ENCODE data around the gene TAF11L14. TPM values are rescaled to one million over a fixed set of nuclear protein-coding genes. Genes with fewer than 3 reads are reported as not detected.

The TAF11L14 gene
- total RNA-seq, 1 donor from 2014 or later = not detected

GRCh38 chr5:17679597-17680203, 45.4 kb downstream of the TAF11L14 start:
- no peak for DNase-seq

GRCh38 chr5:17680737-17681136, 46.5 kb downstream of the TAF11L14 start:
- no peak for DNase-seq

Small RNA genes within 50 kb of the gene (small RNA-seq; reads per million reads assigned to genes)
- gene AC233724.1 (ENCODE audit: low replicate concordance) (not detected), gene AC233724.12 (ENCODE audit: low replicate concordance) (not detected), gene AC233724.2 (ENCODE audit: low replicate concordance) (not detected), gene AC233724.3 (ENCODE audit: low replicate concordance) (not detected), gene AC233724.4 (ENCODE audit: low replicate concordance) (not detected), gene AC233724.6 (ENCODE audit: low replicate concordance) (not detected), gene AC233724.7 (ENCODE audit: low replicate concordance) (not detected)

Other genes with a start within 250 kb of the TAF11L14 start
- gene TAF11L2, start 136.2 kb upstream of the TAF11L14 start, total RNA-seq = not detected
- not detected for gene TAF11L3, start 116.1 kb upstream of the TAF11L14 start, total RNA-seq
- not detected for gene TAF11L4, start 112.7 kb upstream of the TAF11L14 start, total RNA-seq
- gene TAF11L5, start 109.2 kb upstream of the TAF11L14 start, total RNA-seq = not detected
- not detected for gene TAF11L6, start 105.8 kb upstream of the TAF11L14 start, total RNA-seq
- gene TAF11L7, start 48.7 kb upstream of the TAF11L14 start, total RNA-seq = not detected
- gene TAF11L8, start 43.5 kb upstream of the TAF11L14 start, total RNA-seq = not detected
- not detected for gene TAF11L9, start 40.1 kb upstream of the TAF11L14 start, total RNA-seq
- not detected for gene TAF11L10, start 36.6 kb upstream of the TAF11L14 start, total RNA-seq
- not detected for gene TAF11L11, start 30.3 kb upstream of the TAF11L14 start, total RNA-seq
- gene TAF11L12, start 24.1 kb upstream of the TAF11L14 start, total RNA-seq = not detected
- gene TAF11L13, start 2.4 kb upstream of the TAF11L14 start, total RNA-seq = not detected

Measured in skin of body (tissue), 3 donors.